ENCODE results near the gene ZRANB1. TPM values are rescaled to one million over a fixed set of nuclear protein-coding genes. Genes with fewer than 3 reads are reported as not detected.

Gene ZRANB1
- total RNA-seq, 4 donors from 2014 or later: 22.1 to 37.5 (median 25.0) TPM

DNA sequence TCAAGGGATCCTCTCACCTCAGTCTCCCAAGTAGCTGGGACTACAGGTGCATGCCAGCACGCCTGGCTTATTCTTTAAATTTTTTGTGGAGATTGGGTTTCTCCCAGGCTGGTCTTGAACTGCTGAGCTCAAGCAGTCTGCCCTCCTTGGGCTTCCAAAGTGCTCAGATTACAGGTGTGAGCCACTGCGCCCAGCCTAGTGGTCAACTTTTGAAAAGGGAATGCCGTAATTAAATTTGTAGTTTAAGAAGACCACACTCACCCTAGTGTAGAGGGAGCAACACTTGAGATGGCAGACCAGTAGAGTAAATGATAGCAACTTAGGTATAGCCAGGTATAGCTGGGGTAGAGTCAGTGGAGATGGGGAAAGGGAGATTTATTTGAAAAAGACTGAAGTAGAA is 17.6 kb downstream of the ZRANB1 start:
- TF ChIP-seq POLR2A (IDR thresholded peaks at IDR 0.05): no peak
- no peak for TF ChIP-seq CTCF (IDR thresholded peaks at IDR 0.05)
- Histone ChIP-seq H3K36me3 (no peaks in the 10 kb centered on the region), H3K27ac (no peak overlapping the region), H3K4me1 (peaks cover 5 to 8% of the 10 kb centered on the region in 2 donors), H3K4me3 (replicated peaks in 1 of 3) (no peak overlapping the region), H3K9me3 (no peaks in the 10 kb centered on the region), H3K27me3 (no peaks in the 10 kb centered on the region)
- intact Hi-C loops (cut with DNase I): no loop called here
- 97 to 99% methylated on average over 3 of the region's 3 CpGs for WGBS, 2 donors
- DNase-seq: no peak

DNA sequence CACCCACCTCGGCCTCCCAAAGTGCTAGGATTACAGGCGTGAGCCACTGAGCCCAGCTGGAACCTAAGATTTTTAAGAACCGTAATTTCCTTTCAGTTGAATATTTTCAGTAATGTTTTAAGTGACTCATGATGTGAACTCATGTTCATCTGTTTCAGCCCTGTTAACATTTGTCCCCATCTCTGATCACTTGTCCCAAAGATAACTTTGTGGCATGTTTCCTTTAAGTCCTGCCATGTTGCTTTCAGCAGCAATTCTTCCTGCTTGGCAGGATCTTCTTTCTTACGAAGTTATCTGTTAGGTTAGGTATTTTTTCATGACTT is 19.3 kb downstream of the ZRANB1 start:
- H3K4me3 ChIP-seq (replicated peaks in 1 of 3): no peak overlapping the region
- H3K27ac ChIP-seq: no peak overlapping the region
- no peaks in the 10 kb centered on the region for H3K36me3 ChIP-seq
- H3K9me3 ChIP-seq: no peaks in the 10 kb centered on the region
- intact Hi-C loops (cut with DNase I): no loop called here
- 86 to 92% methylated on average over 4 of the region's 4 CpGs for WGBS, 2 donors
- DNase-seq: no peak
- TF ChIP-seq POLR2A (IDR thresholded peaks at IDR 0.05) (no peak), CTCF (IDR thresholded peaks at IDR 0.05) (no peak)
- peaks cover 0 to 4% of the 10 kb centered on the region in 2 donors for H3K4me1 ChIP-seq
- H3K27me3 ChIP-seq: no peaks in the 10 kb centered on the region

DNA sequence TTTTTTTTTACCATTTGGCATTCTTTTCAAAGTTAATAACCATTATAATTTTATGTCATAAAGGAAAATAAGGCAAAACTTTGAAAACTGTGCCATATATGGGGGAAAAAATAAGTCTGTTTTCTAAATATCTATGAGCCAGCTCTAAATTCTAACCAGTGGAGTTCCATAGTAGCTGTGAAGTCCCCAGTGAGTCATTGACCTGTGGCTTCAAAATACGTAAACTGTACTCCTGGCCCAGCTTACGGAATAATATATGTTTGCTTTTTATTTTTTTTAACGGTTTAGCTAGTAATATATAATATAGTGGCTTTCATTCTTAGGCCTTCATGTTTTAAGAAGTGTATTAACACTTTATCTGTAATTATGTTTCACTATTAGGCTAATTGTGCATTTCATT is 20.5 kb downstream of the ZRANB1 start:
- 94 to 95% methylated on average over 3 of the region's 3 CpGs for WGBS, 2 donors
- intact Hi-C loops (cut with DNase I): no loop called here
- Histone ChIP-seq H3K9me3 (no peaks in the 10 kb centered on the region), H3K4me3 (replicated peaks in 1 of 3) (no peak overlapping the region), H3K4me1 (peaks cover 1 to 6% of the 10 kb centered on the region in 2 donors), H3K36me3 (no peaks in the 10 kb centered on the region), H3K27ac (no peak overlapping the region), H3K27me3 (no peaks in the 10 kb centered on the region)
- no peak for TF ChIP-seq CTCF (IDR thresholded peaks at IDR 0.05)
- TF ChIP-seq POLR2A (IDR thresholded peaks at IDR 0.05): no peak
- DNase-seq: no peak

DNA sequence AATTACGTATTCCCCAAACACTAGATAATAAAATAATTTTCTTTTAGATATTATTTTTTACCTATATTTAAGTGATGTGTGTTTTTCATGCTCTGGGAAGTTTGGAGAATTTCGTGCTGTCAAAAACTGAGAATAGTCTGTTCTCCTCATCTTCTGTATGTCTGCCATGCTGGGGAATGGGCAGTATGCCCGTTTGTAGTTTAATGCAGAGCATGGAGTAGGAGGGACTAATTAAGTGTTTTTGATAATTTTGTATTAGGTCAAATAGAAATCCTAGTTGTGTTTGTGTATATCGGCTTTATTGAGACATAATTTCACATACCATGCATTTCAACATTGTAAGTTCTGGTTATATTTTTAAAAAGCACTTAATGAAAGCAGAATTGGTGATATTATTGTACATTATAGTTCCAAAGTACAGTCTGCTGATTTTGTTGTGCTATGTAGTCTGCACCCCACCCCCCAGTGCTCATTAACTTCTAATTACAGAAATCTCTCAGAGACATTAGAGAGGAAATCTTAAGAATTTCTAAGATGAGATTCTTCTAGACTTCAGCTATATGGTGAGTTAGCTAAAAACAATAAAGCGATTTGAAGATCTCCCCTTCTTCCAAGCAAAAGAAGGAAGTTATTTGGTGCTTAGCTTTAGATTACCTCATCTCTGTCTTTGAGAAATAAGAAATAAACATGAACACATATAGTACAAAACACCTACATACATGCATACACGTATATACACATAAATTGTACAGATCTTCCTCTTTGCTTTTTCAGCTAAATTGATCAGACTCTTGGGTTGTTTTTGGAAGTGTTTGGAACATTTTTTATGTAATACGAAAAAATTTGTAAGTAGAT is 22.2 kb downstream of the ZRANB1 start:
- Histone ChIP-seq H3K4me1 (peaks cover 3 to 10% of the 10 kb centered on the region in 2 donors), H3K36me3 (no peaks in the 10 kb centered on the region), H3K27ac (no peak overlapping the region), H3K27me3 (no peaks in the 10 kb centered on the region), H3K4me3 (replicated peaks in 1 of 3) (no peak overlapping the region), H3K9me3 (no peaks in the 10 kb centered on the region)
- DNase-seq: no peak
- WGBS, 2 donors: 88 to 89% methylated on average over 7 of the region's 7 CpGs
- TF ChIP-seq POLR2A (IDR thresholded peaks at IDR 0.05): no peak
- TF ChIP-seq CTCF (IDR thresholded peaks at IDR 0.05): no peak
- intact Hi-C loops (cut with DNase I): no loop called here

GRCh38 chr10:124966008-124966407 is 24.1 kb downstream of the ZRANB1 start:
- no peak overlapping the region for H3K27ac ChIP-seq
- intact Hi-C loops (cut with DNase I): no loop called here
- peaks cover 12 to 27% of the 10 kb centered on the region in 2 donors for H3K4me1 ChIP-seq
- H3K9me3 ChIP-seq: no peaks in the 10 kb centered on the region
- WGBS, 2 donors: 75 to 83% methylated on average over 5 of the region's 5 CpGs
- H3K27me3 ChIP-seq: no peaks in the 10 kb centered on the region
- DNase-seq: no peak
- TF ChIP-seq POLR2A (IDR thresholded peaks at IDR 0.05): no peak
- no peak for TF ChIP-seq CTCF (IDR thresholded peaks at IDR 0.05)
- H3K4me3 ChIP-seq (replicated peaks in 1 of 3): no peak overlapping the region
- H3K36me3 ChIP-seq: no peaks in the 10 kb centered on the region

All from thyroid gland (tissue), 4 donors.